A673 (cell line): ENCODE data around the gene FHIP2A. TPM values are rescaled to one million over a fixed set of nuclear protein-coding genes. Genes with fewer than 3 reads are reported as not detected.
A peak's percentile ranks its signal among the peaks of the same experiment; 100 is the strongest.

Source experiments
- BruUV-seq: library from RNA; stranded (reverse); fragments of 400-500 nt; replicated peaks from 2 replicates; lab custom pipeline; 2021; lab: Mats Ljungman, UMichigan
- CTCF ChIA-PET: fragments of 300-600 bp; sonication (Branson Sonifier 250); formaldehyde crosslinking; loops from one replicate; lab custom pipeline; 2022; ENCODE audit warnings: antibody characterized with exemption; lab: Charles Lee
- POLR2A ChIA-PET: fragments of 300-600 bp; sonication (Branson Sonifier 250); formaldehyde crosslinking; loops from one replicate; lab custom pipeline; 2022; ENCODE audit warnings: antibody characterized with exemption; ENCODE audit not compliant: low non-redundant PET; lab: Charles Lee
- DNase-seq: peaks from one replicate; pipeline ENCODE4 v3.0.0-alpha.2; 2015; ENCODE audit warnings: low spot score
- H3K27ac ChIP-seq: fragments of 200-600 bp; sonication (generic); 2 replicates; pipeline ENCODE4 v1.5.1; 2016; ENCODE audit warnings: mixed run types, low read depth, mild to moderate bottlenecking, mixed read lengths, antibody characterized with exemption, low read length; ENCODE audit not compliant: poor library complexity, severe bottlenecking
- H3K27me3 ChIP-seq: fragments of 200-600 bp; sonication (generic); replicated peaks from 2 replicates; pipeline ENCODE4 v1.6.1; 2017; ENCODE audit warnings: mixed run types, low read depth, mild to moderate bottlenecking, mixed read lengths, antibody characterized with exemption, low read length; ENCODE audit not compliant: insufficient read depth, poor library complexity
- H3K36me3 ChIP-seq: fragments of 200-600 bp; sonication (generic); 2 replicates; pipeline ENCODE4 v1.6.1; 2016; ENCODE audit warnings: mixed run types, mild to moderate bottlenecking, mixed read lengths, antibody characterized with exemption, low read length; ENCODE audit not compliant: insufficient read depth, poor library complexity, severe bottlenecking
- H3K4me1 ChIP-seq: fragments of 200-600 bp; sonication (generic); 2 replicates; pipeline ENCODE4 v1.6.1; 2017; ENCODE audit warnings: mixed run types, mild to moderate bottlenecking, mixed read lengths, antibody characterized with exemption, low read length; ENCODE audit not compliant: insufficient read depth, poor library complexity, severe bottlenecking
- H3K4me3 ChIP-seq: fragments of 200-600 bp; sonication (generic); 2 replicates; pipeline ENCODE4 v1.5.1; 2016; ENCODE audit warnings: low read depth, mixed run types, mild to moderate bottlenecking, mixed read lengths, low read length; ENCODE audit not compliant: poor library complexity, severe bottlenecking
- H3K9me3 ChIP-seq: fragments of 200-600 bp; sonication (generic); 2 replicates; pipeline ENCODE4 v1.6.1; 2016; ENCODE audit warnings: mixed run types, low read depth, mild to moderate bottlenecking, mixed read lengths, antibody characterized with exemption, low read length; ENCODE audit not compliant: poor library complexity, severe bottlenecking
- CTCF ChIP-seq: fragments of 300-800, 200-600 bp; sonication (generic); conservative IDR thresholded peaks from 2 replicates; pipeline ENCODE4 v1.5.1; 2017; ENCODE audit warnings: low read depth, mild to moderate bottlenecking, antibody characterized with exemption, low read length, moderate library complexity, mixed read lengths
- EZH2 ChIP-seq: fragments of 200-600 bp; sonication (generic); IDR thresholded peaks from 2 replicates; pipeline ENCODE4 v1.6.1; 2017; ENCODE audit warnings: borderline replicate concordance, low read depth, mild to moderate bottlenecking, mixed read lengths, antibody characterized with exemption, low read length; ENCODE audit not compliant: poor library complexity, severe bottlenecking
- intact Hi-C: fragments of 100-400 bp; cut with micrococcal nuclease; formaldehyde crosslinking; loops from one replicate; pipeline ENCODE4 v1.10.0; 2022; ENCODE audit not compliant: unreplicated experiment
- total RNA-seq: library from RNA; stranded (reverse); gene quantifications from 2 replicates; pipeline ENCODE4 v1.2.3, GENCODE V29; 2021

FHIP2A gene
- total RNA-seq, 1 experiment from 2014 or later = 14.4 TPM

GRCh38 chr10:114821915-114822443 is 399 bp downstream of the FHIP2A start:
- TF ChIP-seq CTCF (no peak), EZH2 (no peak)
- H3K4me1 ChIP-seq = no peaks in the 10 kb centered on the region
- ChIA-PET CTCF (interaction anchor here (0.6 kb wide), 1 partner anchor 1733 kb away, joined by 4 read pairs; no protein-coding TSS in a partner anchor), POLR2A (no interaction called here)
- peaks cover 3% of the 10 kb centered on the region for H3K27me3 ChIP-seq
- H3K4me3 ChIP-seq = peak overlapping the region; percentile 92
- intact Hi-C loops = no loop called here
- H3K36me3 ChIP-seq = no peaks in the 10 kb centered on the region
- BruUV-seq = no TSS peak
- peak overlapping the region; percentile 96 for H3K27ac ChIP-seq
- no peaks in the 10 kb centered on the region for H3K9me3 ChIP-seq
- peak; percentile 64 for DNase-seq

GRCh38 chr10:114822444-114823076 is 980 bp downstream of the FHIP2A start:
- H3K27ac ChIP-seq = peak overlapping the region; percentile 96
- POLR2A ChIA-PET = no interaction called here
- intact Hi-C loops = no loop called here
- H3K9me3 ChIP-seq = no peaks in the 10 kb centered on the region
- no TSS peak for BruUV-seq
- H3K4me1 ChIP-seq = no peaks in the 10 kb centered on the region
- H3K36me3 ChIP-seq = no peaks in the 10 kb centered on the region
- CTCF ChIA-PET = interaction anchor here (0.6 kb wide), 1 partner anchor 322 kb away, joined by 13 read pairs; no protein-coding TSS in a partner anchor
- peak; percentile 33 for DNase-seq
- no peak for TF ChIP-seq EZH2
- TF ChIP-seq CTCF = no peak
- H3K4me3 ChIP-seq = peak overlapping the region; percentile 92
- H3K27me3 ChIP-seq = peaks cover 3% of the 10 kb centered on the region

GRCh38 chr10:114823077-114823463 is 1.5 kb downstream of the FHIP2A start:
- DNase-seq = peak; percentile 6
- CTCF ChIA-PET = interaction anchor here (0.6 kb wide), 1 partner anchor 322 kb away, joined by 13 read pairs; no protein-coding TSS in a partner anchor
- no peaks in the 10 kb centered on the region for H3K9me3 ChIP-seq
- H3K4me1 ChIP-seq = no peaks in the 10 kb centered on the region
- POLR2A ChIA-PET = no interaction called here
- TF ChIP-seq EZH2 = no peak
- no peak for TF ChIP-seq CTCF
- H3K36me3 ChIP-seq = no peaks in the 10 kb centered on the region
- intact Hi-C loops = no loop called here
- H3K27me3 ChIP-seq = peaks cover 3% of the 10 kb centered on the region
- peak overlapping the region; percentile 92 for H3K4me3 ChIP-seq
- BruUV-seq = TSS peak; percentile 39
- peak overlapping the region; percentile 96 for H3K27ac ChIP-seq
